GM18505 (cell line): ENCODE data around the gene ANO2.
"Not testable (repeated sequence)": the region's sequence is repeated elsewhere in the genome, so short reads cannot be mapped to it uniquely, and the experiment has no call there.

Experiments used
- ATAC-seq: cut with Tn5 transposase; IDR thresholded peaks from one replicate; pipeline ENCODE4 v1.9.1; 2021; ENCODE audit not compliant: unreplicated experiment
- POLR2A ChIP-seq: IDR thresholded peaks from 4 replicates; pipeline ENCODE4 v1.6.1; 2011; ENCODE audit warnings: borderline replicate concordance; ENCODE audit not compliant: insufficient read depth, insufficient read length; ENCODE audit errors: extremely low read depth

ANO2 gene

DNA sequence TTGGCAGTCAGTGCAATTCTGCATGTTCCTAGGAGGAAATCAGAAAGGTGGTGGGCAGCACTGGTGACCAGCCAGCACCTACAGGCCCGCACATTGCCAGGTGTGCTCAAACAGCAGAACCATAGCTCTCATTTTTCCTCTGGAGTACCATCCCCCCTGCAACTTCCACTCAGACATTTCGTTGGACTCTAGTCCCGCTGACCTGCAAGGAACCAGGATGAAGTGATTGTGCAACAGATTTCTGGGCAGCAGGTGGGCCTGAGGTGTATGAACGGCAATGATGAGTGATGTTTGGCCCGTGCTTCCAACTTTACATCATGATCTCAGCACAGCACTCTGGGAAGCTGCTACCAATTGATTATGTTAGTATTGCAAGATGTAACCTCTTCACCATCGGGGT lies 383.2 kb downstream of the ANO2 start:
- no peak for ATAC-seq
- TF ChIP-seq POLR2A, result no peak

DNA sequence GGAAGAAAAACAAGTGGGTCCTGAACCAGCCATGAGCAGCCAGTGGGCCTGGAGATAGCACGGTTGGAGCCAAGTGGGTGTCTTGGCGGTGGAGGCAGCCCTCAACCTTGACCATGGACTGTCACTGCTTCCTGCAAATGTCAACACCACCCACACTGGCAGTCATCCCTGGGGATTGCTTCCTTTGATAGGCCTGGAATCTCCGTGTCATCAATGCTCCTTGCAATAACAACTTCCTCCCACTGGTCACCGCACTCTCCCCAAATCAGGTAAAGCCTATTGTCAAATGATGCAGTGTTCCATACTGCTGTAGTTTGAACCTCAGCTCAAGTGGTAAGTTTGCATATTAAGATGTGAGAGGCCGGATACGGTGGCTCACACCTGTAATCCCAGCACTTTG lies 384.0 kb downstream of the ANO2 start:
- TF ChIP-seq POLR2A, result no peak
- ATAC-seq, result no peak

DNA sequence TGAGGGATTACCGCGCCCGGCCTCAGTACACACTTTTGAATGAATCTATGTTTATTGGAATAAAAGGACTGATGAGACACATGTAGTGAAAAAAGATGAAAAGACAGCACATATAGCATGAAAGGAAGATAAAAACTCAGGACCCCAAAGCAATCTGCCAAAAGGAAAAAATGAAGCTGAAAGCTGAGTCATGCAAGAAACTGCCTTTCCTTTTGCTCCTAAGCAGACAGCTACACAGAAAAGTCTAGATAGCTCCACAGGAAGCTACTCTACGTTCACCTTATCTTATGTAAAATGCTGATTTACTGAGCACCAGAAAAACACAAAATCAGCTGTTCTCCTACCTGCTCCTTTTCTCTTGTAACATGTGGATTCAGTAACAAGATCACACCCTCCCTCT lies 384.8 kb downstream of the ANO2 start:
- no peak for ATAC-seq
- no peak for TF ChIP-seq POLR2A

DNA sequence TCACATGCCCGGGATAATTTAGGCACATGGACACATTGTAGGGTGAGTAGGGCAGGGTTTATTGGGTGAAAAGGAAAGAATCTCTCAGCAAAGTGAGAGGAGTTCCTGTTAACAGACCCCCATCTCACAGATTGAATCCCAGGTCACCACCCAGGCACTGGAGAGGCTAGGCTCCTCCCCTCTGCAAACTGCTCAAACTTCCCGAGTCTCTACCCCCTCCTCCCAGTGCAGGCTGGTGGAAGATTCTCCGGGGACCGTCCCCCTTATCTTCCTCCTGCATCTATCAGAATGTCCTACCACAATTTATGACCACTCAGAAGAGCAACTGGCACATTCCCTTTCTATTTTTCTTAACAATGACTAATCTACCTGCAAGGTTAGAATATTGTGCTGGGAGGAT lies 387.2 kb downstream of the ANO2 start:
- TF ChIP-seq POLR2A, result no peak
- no peak for ATAC-seq

DNA sequence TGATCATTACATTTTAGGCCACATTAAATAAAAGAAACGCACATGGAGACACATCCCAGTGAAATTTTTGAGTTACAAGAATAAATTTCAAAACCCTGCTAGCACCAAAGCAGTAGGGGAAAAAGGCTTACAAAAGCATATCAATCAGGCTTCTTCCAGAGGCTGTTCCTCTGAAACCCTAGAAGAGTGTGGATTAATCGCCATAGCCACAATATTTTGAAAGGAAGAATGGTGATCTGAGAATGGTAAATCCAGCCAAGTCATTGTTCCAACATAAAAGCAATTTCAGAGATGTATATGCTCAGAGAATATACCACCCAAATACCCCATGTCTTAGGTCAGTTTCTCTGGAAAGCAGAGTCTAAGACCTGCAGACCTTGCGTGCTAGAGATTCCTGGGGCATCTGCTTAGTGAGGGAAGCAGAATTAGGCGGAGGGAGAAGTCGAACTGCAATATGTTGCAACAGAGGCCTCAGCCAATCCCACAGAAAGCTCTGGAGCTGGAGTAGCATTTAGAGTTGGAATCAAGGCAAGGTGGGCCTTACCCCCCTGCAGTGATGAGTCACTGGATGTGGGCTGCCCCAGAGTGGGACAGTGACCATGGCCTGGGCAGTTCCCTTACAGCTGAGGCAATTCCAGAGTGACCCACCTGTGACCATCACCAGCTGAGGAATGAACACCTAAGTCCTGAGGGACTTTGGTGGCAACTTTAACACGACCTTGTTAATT lies 387.9 kb downstream of the ANO2 start:
- no peak for ATAC-seq
- no peak for TF ChIP-seq POLR2A

DNA sequence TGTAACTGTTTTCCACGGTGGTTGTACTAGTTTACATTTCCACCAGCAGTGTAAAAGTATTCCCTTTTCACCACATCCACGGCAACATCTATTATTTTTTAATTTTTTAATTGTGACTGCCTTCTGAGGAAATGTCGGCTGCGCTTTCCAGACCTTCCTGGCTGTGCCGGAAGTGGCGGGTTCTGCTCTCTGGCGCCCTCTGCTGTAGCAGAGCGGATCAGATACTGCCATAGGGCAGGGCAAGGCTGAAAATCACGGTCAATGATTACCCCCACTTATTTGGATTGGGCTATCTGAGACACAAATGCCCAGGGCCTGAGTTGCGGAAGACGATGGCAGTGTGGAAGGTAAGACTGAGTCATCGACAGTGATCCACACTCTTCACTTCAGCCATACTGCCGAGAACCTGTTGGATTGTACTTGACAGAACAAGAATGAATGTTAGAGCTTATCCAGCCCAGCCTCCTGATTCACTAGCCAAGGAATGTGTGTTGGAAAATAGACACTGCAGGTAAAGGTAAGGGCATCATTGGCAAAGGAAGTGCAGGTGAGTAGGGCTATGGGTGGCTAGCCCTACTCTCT lies 388.9 kb downstream of the ANO2 start:
- no peak for ATAC-seq
- TF ChIP-seq POLR2A, result no peak

GRCh38 chr12:5554711-5555110 lies 390.3 kb downstream of the ANO2 start:
- ATAC-seq, result no peak
- no peak for TF ChIP-seq POLR2A

DNA sequence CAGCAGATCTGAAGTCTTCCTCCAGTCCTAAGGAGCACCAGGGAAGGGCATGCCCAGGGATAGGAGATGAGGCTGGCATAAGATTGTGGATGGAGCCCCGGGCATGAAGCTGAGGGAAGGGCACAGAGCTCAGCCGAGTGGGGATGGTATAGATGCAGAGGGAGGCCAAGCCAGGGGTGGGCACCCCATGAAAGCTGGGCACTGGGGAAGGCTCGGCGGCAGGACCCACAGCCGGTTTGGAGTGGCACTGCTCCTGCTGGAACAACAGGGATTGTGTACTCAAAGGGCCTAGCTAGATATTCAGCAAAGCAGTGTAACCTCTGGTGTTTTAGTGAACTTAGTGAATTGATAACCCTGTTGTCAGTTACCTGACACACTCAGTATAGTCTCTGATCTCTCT lies 396.0 kb downstream of the ANO2 start:
- TF ChIP-seq POLR2A, result no peak
- ATAC-seq, result no peak

- TF ChIP-seq POLR2A, result no peak
- no peak for ATAC-seq
Observed at GRCh38 chr12:5548152-5548943, 396.7 kb downstream of the ANO2 start.

DNA sequence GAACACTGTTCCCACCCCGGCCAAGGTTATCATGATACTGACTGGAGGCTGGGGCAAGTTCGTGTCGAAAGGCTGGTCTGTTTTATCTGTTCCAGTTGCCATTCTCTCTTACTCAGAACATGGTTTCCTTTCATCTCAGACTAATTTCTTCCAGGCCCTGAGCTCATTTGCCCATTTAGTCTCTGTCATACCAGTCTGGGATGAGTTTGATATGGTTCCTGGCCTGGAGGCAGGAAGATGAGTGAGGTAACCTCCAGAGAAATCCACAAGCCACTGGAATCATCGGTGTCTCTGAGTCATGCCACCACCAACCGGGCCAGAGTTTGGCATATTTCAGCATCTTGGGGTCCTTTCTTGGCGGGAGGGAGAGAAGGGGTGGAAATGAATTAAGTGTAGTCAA lies 398.4 kb downstream of the ANO2 start:
- no peak for ATAC-seq
- no peak for TF ChIP-seq POLR2A

DNA sequence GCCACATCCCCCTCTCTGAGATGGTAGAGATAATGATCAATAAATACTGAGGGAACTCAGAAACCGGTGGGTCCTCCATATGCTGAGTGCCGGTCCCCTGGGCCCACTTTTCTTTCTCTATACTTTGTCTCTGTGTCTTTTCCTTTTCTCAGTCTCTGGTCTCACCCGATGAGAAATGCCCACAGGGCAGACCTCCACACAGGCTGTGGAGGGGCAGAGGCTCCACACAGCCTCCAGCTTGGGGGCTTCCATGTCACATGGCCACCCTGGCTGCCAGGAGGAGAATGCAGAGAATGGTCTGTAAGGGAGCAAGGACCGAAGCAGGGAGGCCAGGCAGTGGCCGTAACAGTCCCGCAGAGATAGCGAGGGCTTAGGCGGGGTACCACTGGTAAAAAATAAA lies 407.3 kb downstream of the ANO2 start:
- no peak for ATAC-seq
- TF ChIP-seq POLR2A, result no peak

GRCh38 chr12:5537026-5537615 lies 407.9 kb downstream of the ANO2 start:
- ATAC-seq, result not testable (repeated sequence)

GRCh38 chr12:5535541-5535940 lies 409.5 kb downstream of the ANO2 start:
- TF ChIP-seq POLR2A, result no peak
- ATAC-seq, result no peak
